NK-92 (cell line): Measurements from ENCODE around the gene ARHGEF4.
"Not testable (repeated sequence)": the region's sequence is repeated elsewhere in the genome, so short reads cannot be mapped to it uniquely, and the experiment has no call there.

Experiments
- DNase-seq: peaks from one replicate; lab custom pipeline; 2025; ENCODE audit not compliant: unreplicated experiment; lab: John Stamatoyannopoulos, UW

The ARHGEF4 gene

GRCh38 chr2:130882991-130883390 is 46.3 kb downstream of the ARHGEF4 start:
- no peak for DNase-seq

GRCh38 chr2:130883496-130883895 is 46.8 kb downstream of the ARHGEF4 start:
- no peak for DNase-seq

- no peak for DNase-seq
These were observed 47.3 kb downstream of the ARHGEF4 start for GRCh38 chr2:130884013-130884412.

GRCh38 chr2:130884503-130884902 is 47.8 kb downstream of the ARHGEF4 start:
- DNase-seq: no peak

- DNase-seq: no peak
These were observed 50.9 kb downstream of the ARHGEF4 start for GRCh38 chr2:130887643-130888042.

- no peak for DNase-seq
These were observed 54.4 kb downstream of the ARHGEF4 start for GRCh38 chr2:130890941-130891669.

- DNase-seq: no peak
These were observed 55.3 kb downstream of the ARHGEF4 start for GRCh38 chr2:130891966-130892365.

GRCh38 chr2:130892793-130893785 is 56.4 kb downstream of the ARHGEF4 start:
- no peak for DNase-seq

- no peak for DNase-seq
These were observed 57.7 kb downstream of the ARHGEF4 start for GRCh38 chr2:130894326-130894942.

GRCh38 chr2:130896813-130897212 is 60.1 kb downstream of the ARHGEF4 start:
- DNase-seq: no peak

GRCh38 chr2:130898553-130898952 is 61.8 kb downstream of the ARHGEF4 start:
- no peak for DNase-seq

GRCh38 chr2:130899306-130899705 is 62.6 kb downstream of the ARHGEF4 start:
- DNase-seq: no peak

- no peak for DNase-seq
These were observed 64.3 kb downstream of the ARHGEF4 start for GRCh38 chr2:130901061-130901460.

GRCh38 chr2:130901626-130902025 is 64.9 kb downstream of the ARHGEF4 start:
- DNase-seq: not testable (repeated sequence)

GRCh38 chr2:130908832-130909231 is 72.1 kb downstream of the ARHGEF4 start:
- DNase-seq: no peak

GRCh38 chr2:130910931-130911330 is 74.2 kb downstream of the ARHGEF4 start:
- DNase-seq: no peak

GRCh38 chr2:130911482-130911881 is 74.8 kb downstream of the ARHGEF4 start:
- no peak for DNase-seq

GRCh38 chr2:130911996-130912395 is 75.3 kb downstream of the ARHGEF4 start:
- DNase-seq: no peak

GRCh38 chr2:130912471-130912870 is 75.8 kb downstream of the ARHGEF4 start:
- no peak for DNase-seq

GRCh38 chr2:130913891-130914290 is 77.2 kb downstream of the ARHGEF4 start:
- DNase-seq: no peak

- DNase-seq: no peak
These were observed 78.4 kb downstream of the ARHGEF4 start for GRCh38 chr2:130915149-130915548.
